Measurements from ENCODE around the gene COX7B2. TPM values are rescaled to one million over a fixed set of nuclear protein-coding genes. Genes with fewer than 3 reads are reported as not detected.

The COX7B2 gene
- total RNA-seq, 1 donor = not detected

DNA sequence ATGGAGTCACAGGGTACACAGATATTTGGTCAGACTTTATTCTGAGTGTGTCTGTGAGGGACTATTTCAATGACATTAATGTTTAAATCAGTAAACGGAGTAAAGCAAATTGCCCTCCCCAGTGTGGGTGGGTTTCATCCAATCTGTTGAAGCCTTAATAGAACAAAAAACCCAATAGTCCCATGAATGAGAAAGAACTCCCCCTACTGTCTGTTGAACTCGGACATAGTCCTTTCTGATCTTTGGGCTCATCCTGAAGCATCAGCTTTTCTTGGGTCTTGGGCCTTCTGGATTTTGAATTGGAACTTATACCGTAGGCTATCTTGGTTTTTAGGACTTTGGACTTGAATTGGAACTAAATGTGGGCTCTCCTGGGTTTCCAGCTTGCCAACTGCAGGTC lies 193.6 kb downstream of the COX7B2 start:
- Histone ChIP-seq H2AFZ (ENCODE audit: low read length) (no peak overlapping the region), H3K4me2 (ENCODE audit: insufficient read depth, low read length) (no peak overlapping the region), H3K9me3 (ENCODE audit: low read depth, low read length) (no peaks in the 10 kb centered on the region), H3K27me3 (ENCODE audit: insufficient read depth, low read length) (no peaks in the 10 kb centered on the region), H4K20me1 (ENCODE audit: insufficient read depth, low read length) (no peaks in the 10 kb centered on the region), H3K79me2 (ENCODE audit: insufficient read depth, low read length) (no peaks in the 10 kb centered on the region), H3K36me3 (ENCODE audit: insufficient read depth, low read length) (no peaks in the 10 kb centered on the region), H3K4me3 (ENCODE audit: insufficient read depth, low read length) (no peak overlapping the region), H3K4me1 (ENCODE audit: insufficient read depth, low read length) (no peaks in the 10 kb centered on the region), H3K27ac (ENCODE audit: low read depth, low read length) (no peak overlapping the region)
- TF ChIP-seq, protein P1, sequence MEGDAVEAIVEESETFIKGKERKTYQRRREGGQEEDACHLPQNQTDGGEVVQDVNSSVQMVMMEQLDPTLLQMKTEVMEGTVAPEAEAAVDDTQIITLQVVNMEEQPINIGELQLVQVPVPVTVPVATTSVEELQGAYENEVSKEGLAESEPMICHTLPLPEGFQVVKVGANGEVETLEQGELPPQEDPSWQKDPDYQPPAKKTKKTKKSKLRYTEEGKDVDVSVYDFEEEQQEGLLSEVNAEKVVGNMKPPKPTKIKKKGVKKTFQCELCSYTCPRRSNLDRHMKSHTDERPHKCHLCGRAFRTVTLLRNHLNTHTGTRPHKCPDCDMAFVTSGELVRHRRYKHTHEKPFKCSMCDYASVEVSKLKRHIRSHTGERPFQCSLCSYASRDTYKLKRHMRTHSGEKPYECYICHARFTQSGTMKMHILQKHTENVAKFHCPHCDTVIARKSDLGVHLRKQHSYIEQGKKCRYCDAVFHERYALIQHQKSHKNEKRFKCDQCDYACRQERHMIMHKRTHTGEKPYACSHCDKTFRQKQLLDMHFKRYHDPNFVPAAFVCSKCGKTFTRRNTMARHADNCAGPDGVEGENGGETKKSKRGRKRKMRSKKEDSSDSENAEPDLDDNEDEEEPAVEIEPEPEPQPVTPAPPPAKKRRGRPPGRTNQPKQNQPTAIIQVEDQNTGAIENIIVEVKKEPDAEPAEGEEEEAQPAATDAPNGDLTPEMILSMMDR (IDR thresholded peaks at IDR 0.05; ENCODE audit: extremely low read depth, low read depth, low read length) = no peak
- DNase-seq (ENCODE audit: insufficient read length, low spot score, missing footprints) = no peak

DNA sequence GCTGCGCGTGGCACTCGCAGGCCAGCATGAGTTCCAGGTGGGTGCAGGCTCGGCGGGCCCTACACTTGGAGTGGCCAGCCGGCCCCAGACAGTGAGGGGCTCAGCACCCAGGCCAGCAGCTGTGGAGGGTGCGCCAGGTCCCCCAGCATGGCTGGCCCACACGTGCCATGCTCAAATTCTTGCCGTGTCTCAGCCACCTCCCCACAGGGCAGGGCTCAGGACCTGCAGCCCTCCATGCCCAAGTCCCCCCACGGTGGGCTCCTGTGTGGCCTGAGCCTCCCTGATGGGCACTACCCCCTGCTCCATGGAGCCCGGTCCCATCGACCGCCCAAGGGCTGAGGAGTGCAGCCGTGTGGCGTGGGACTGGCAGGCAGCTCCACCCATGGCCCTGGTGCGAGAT lies 210.2 kb downstream of the COX7B2 start:
- Histone ChIP-seq H3K27me3 (ENCODE audit: insufficient read depth, low read length) (no peaks in the 10 kb centered on the region), H3K36me3 (ENCODE audit: insufficient read depth, low read length) (no peaks in the 10 kb centered on the region), H3K9me3 (ENCODE audit: low read depth, low read length) (no peaks in the 10 kb centered on the region), H3K4me1 (ENCODE audit: insufficient read depth, low read length) (no peaks in the 10 kb centered on the region), H3K4me2 (ENCODE audit: insufficient read depth, low read length) (no peak overlapping the region), H3K4me3 (ENCODE audit: insufficient read depth, low read length) (no peak overlapping the region), H4K20me1 (ENCODE audit: insufficient read depth, low read length) (no peaks in the 10 kb centered on the region), H3K79me2 (ENCODE audit: insufficient read depth, low read length) (no peaks in the 10 kb centered on the region), H2AFZ (ENCODE audit: low read length) (no peak overlapping the region), H3K27ac (ENCODE audit: low read depth, low read length) (no peak overlapping the region)
- DNase-seq (ENCODE audit: insufficient read length, low spot score, missing footprints) = no peak
- TF ChIP-seq, protein P1 (IDR thresholded peaks at IDR 0.05; ENCODE audit: extremely low read depth, low read depth, low read length) = no peak

Other genes with a start within 250 kb of the COX7B2 start
- gene GABRA4, start 84.3 kb upstream of the COX7B2 start, total RNA-seq = under 0.01 TPM in 1 of 2 replicates, not detected in the other
- not detected in 2 replicates for gene GABRB1, start 122.3 kb upstream of the COX7B2 start, total RNA-seq

Data from osteoblast (primary cell).